NCI-H2196 (cell line): Measurements from ENCODE around the gene VSTM4.

Source experiments
- DNase-seq: peaks from one replicate; lab custom pipeline; 2025; ENCODE audit not compliant: unreplicated experiment; lab: John Stamatoyannopoulos, UW

Gene VSTM4

DNA sequence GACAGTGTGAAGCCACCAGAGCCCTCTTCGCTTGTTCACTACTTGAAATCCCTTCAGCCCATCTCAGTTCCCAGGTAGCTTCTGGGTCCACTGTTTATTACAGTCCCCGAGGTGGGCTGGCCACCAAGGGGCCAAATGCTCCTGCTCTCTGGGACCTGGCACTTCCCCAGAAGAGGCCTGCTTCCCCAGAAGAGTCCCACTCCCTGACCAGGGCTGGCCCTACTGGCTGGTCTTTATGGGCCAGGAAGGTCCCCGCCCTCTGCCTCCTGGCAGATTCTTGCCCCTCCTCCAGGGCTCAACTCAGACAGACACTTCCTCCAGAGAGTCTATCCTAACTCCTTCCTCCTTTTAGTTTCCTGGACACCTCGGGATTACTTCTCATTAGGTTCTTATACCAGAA, 105.0 kb downstream of the VSTM4 start:
- no peak for DNase-seq

DNA sequence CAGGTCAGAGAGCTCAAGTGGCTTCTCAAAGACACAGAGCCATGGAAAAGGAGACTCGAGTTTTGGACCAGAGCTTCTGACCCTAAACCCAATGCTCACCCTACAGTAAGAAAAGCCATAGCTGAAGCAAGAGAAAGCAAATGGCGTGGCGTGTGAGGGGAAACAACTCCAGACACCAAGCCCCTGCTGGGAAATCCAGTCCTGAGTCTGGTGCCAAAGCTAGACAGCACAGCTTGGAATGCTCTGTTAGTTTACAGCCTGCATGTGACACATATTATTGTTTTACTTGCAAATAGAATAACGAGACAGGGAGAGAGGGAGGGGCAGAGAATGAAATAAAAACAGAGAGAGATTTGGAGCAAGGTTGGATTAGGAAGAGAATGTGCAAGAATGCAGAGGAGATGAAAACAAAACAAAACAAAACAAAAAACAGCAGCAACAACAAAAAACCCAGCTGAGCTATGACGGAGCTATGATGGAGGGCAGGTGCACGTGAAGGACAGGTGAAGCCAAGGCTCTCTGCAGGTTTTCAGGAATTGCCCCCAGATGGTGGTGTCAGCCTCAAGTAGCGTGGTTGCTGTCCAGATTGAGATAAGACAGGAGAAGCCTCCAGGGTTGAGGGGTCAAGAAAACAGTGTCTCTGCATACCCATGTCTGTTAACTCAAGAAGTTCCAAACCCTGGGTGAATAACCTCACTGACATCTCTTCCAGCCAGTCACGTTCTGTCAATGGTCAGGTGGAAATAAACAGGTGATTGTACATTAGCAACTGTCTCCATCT, 105.9 kb downstream of the VSTM4 start:
- no peak for DNase-seq

DNA sequence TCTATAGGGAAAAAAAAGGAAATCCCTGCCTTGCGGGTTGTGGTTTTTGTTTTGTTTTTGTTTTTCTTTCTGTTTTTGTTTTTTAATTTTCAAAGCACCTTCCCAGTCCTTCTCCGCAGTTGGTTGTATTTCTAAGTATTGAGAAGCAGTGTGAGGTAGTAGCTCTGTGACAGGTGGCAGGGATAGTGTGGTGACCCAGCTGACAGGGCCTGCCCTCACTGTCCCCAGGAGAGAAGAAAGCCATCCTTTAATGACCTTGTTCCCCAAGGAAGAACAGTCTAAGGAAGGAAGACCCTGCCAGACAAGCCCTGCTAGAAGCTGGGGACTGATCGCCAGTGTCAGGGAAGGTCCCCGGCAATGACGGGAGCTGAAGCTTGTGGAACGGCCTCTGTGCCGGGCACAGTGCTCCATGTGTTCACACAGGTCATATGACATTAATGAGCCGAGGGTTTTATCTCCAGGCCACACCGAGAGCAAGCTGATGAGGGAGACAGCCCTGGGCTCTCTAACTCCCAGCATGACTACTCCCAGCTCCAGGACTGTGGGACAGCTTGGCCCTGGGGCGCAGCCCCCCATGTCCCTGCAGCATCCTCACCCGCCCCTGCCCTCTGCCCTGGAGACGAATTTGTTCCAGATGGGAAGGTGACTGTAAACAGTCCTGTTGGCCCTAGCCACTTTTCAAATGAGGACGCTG, 106.7 kb downstream of the VSTM4 start:
- no peak for DNase-seq

DNA sequence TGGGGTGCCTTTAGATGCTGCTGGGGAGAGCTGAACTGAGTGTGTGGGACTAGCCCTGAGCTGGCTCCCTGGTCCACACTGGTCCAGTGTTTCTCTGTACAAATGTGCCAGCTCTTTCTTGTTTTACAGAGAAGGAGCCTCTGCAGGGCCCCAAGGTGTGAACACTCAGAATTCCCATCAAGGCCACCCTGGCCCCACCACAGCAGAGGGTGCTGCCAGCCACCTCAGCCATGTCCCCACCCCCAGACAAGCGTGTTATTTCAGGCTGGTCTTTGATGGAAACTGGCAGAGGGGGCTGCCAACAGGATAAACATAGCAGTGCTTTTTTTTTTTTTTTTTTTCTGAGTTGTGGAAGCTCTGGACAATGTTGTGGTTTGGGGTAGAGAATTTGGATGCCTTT, 107.2 kb downstream of the VSTM4 start:
- DNase-seq = no peak

DNA sequence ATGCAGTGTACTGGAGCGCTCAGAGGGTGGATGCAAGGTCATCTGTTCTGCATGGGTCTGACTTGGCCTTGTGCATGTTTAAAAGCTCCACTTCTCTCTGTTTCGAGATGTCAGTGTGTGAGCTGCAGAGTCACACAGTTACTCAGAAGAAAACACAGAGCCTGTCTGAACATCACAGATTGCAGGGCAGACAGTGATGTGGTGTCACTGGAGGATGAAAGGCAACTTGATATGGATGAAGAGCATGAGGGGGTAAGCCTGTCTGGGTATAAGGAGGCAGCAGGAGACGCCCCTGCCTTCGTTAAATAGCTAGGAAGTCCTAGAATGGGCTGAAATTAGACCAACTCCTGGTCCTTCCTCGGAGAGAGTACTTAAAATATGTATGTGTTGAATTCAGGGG, 108.2 kb downstream of the VSTM4 start:
- DNase-seq = no peak

DNA sequence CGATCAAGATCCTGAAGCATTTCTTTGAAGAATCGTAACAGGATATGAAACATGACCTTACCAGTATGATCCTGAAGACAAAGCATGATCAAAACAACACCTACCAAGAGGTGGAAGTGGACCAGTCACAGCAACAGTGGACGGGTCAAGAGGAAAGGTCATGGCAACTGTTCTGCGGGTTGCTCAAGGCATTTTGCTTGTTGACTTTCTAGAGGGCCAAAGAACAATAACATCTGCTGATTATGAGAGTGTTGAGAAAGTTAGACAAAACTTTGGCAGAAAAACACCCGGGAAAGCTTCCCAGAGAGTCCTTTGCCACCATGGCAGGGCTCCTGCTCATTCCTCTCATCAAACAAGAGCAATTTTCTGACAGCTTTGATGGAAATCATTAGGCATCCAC, 110.1 kb downstream of the VSTM4 start:
- no peak for DNase-seq

DNA sequence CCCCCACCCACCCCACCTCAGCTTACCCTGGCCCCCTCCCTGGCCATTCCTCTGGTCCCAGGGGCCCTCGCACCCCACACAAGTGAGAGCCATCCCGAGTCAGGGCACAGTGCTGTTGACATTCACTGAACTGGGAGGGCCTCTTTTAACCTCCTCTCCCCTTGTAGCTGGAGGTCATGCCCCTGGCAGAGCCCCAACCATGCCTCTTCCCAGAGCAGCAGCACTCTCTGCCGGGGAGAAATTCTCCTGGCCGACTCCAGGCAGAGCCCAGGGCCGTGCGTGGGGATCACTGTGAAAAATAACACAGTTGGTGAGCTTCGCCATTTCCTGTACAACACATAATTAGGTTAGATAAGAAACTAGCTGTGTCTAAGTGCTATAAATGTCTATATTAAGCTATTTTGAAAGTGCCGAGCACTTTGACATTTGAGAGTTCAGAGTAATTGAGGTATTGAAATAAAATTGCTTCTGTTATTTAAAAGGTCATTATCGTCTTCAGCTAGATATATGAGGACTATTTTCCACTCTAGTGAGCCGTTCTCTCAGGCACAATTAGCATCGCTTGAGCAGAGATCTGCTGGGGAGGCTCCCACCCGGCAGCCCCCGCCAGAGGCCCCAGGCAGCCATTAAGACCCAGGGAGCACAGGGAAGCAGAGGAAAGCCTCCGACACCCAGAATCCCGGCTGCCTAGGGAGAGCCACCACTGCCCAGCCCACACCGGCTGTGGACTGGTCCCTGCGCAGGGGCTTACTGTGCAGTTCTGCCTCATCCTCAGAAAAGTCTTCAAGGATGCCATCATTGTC, 113.3 kb downstream of the VSTM4 start:
- DNase-seq = no peak

DNA sequence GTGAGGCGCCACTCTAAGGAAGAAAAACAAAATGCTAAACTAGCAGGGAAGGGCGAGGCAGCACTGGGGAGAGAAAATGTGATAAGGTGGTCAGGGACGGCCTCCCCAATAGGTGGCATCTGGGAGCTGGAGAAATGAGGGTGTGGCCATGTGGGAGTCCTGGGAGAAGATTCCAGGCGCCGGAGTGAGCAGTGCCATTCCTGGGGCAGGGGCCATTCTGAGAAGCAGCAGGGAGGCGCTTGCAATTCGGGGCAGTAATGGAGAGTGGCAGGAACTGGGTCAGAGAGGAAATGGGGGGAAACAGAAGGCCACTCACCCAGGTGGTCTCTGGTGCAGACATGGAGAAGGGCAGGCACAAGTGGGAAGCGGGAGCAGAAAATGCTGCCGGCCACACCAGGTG, 113.9 kb downstream of the VSTM4 start:
- DNase-seq = no peak

DNA sequence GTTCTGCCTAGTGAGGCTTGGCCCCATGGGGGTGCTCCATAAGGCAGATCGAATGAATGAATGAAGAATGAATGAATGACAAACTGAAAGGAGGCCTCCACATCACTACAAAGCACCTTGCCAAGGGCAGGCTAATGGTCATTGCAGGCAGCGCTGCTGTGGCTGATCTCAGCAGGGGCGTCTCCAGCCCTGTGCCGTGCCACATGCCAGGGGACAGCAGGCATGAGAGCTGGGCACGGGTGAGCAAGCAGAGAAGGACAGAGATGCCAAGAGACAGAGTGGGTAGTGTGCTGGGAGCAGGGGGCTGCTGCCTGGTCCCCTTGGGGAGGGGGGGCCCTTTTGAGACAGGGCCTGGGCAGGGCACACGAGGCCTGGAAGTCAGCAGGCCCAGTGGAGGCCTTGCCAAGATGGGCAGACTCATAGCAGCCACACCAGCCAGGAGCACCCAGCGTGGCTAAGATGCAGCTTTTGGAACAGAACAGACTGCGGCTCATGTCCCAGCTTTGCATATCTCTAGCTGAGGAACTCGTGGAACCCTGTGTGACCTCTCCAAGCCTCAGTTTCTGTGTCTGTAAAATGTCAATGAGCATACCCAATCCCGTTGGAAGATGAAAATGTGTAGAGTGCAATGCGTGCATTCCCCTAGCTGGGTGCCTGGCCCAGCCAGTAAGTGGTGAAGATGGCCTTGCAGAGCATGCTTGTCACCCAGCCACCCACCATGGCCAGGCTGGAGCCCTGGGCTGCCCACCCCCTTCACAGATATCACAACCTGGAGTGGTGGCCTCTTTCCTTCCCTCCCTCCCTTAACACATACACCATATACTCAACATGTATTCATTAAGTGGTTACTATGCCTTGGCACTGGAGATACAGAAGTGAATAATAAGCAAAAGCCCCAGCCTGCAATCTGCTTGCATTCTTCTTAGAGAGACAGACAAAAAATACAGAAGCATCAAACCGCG, 114.6 kb downstream of the VSTM4 start:
- DNase-seq = no peak

DNA sequence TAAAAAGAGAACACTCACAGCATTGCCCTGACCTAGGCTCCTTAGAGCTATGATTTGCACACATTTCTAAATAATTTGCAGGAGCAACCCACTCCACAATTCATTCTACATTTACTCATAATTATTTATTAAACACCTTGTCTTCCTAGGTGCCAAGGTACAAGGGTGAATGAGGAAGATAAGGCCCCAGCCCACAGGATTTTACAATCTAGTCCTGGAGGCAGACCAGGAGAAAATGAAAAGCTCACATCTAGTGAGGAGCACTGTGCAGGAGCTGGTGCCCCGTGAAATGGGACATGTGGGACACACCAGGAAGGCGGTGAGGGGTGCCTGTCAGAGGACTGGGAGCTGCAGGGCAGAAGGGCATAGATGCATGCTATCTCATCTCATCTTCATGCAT, 116.0 kb downstream of the VSTM4 start:
- DNase-seq = no peak

DNA sequence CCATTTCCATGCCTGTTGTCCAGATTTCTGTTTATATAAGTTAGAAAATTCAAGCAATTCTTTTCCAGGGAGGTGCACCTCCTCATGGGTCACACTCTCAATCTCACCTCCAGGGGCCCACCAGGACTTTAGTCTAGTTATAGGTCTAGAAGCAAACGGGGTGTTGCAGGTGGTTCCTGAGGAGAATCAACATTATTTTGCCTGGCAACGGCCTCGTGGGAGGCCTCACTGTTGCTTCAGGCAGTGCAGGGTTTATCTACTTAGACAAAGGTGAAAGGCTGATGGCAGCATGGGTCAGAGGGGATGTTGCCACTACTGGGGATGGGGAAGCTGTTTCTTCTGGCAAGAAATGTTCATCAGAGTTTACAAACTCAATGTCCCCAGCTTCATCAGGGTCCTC, 119.0 kb downstream of the VSTM4 start:
- DNase-seq = no peak

DNA sequence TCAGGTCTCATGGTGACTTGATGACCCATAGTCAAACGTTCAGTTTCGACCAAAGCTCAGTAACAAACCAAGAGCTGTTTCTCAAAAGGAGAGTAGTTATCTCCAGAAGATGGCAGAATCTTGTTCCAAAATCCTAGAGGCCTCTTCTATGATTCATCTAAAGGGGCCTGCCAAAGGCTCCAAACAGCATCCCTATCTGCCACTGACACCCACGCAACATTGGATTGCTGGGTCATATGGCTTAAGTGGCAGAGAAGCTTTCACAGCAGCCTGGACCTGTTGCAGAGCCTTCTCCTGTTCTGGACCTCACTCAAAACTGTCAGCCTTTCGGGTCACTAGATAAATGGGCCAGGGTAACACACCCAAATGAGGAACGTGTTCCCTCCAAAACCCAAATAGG, 121.7 kb downstream of the VSTM4 start:
- DNase-seq = no peak

DNA sequence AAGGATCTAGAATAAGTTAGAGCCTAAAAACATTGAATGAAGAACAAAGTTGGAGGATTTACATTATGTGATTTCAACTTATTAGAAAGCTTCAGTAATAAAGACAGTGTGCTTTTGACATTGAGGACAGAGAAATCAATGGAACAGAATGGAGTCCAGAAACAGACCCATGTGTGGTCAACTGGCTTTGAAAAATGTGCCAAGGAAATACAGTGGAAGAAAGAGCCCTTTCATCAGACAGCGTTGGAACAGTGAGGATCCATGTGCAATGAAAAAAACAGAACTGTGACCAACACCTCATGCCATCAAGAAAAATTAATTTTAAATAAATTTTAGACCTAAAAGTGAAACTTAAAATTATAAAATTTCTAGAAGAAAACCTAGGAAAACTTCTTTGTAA, 125.1 kb downstream of the VSTM4 start:
- no peak for DNase-seq

DNA sequence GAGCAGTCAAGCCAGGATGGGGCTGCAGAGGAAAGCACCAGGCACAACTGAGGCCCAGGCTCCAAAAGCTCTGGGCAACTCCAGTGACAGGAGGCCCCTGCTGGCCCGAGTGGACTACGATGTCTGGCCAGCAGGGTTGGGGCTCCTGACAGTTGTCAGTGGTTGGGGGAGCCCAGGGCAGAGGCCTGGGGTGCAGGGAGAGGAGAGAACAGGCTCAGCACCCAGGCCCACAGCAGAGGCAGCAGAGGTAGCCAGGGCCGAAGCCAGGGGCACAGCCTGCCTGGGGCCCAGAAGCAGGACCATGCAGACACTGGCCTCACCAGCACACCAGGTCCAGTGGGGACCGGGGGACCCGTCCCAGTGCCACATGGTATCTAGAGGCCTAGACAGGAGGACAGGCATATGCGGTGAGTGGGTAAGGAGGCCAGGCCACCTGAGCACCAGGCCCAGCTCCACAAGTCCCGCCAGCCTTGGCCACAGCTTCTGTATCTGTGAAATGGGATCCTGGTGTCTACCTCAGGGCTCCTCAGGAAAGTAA, 129.6 kb downstream of the VSTM4 start:
- DNase-seq = no peak

DNA sequence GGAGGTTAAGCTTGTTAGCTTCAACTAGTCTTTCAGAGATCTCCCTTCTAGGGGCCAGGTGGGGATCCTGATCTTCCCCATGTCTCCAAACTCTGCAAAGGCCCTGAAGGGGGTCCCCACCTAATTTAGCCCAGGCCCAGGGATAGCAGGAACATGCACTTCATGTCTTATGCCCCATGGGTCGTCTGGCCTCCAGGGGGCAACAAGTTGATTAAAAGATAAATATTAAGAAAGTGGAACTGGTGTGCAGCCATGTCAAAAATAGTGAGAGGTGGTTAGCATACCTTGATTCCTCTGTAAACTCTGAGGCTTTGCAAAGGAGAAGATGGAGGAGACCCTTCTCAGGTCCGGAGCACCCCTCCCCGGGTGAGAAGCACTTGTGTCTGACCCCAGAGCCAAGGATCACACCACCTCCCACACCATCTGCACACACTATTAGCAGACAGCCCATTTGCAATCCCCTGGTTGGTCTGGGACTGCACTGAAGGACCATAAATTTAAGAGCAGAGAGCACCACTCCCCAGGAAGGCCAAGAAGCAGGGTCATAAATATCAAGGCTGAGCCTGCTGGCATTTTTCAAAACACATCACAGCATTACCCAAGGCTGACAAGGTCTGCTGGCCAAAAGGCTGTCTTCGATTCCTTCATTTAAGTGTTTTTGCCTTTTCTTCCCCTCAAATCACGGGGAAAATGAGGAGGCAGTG, 131.5 kb downstream of the VSTM4 start:
- DNase-seq = no peak

DNA sequence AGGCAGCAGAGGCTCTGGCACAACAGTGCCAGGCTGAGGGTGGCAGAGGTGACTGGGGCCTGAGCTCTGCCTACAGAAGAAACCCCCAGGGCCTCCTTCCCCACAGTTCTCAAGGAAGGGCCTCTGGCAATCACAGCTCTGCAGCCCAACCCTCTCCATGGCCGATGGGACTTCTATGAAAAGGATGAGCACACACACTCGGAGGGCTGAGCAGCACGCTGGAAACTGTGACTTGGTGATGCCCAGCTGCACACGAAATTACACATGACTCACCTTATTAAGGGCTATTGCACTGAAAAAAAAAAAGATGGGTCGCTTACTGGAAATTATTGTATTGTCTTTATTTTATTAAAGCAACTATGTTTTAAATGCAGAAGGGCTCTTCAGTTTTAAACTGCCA, 132.7 kb downstream of the VSTM4 start:
- DNase-seq = no peak

DNA sequence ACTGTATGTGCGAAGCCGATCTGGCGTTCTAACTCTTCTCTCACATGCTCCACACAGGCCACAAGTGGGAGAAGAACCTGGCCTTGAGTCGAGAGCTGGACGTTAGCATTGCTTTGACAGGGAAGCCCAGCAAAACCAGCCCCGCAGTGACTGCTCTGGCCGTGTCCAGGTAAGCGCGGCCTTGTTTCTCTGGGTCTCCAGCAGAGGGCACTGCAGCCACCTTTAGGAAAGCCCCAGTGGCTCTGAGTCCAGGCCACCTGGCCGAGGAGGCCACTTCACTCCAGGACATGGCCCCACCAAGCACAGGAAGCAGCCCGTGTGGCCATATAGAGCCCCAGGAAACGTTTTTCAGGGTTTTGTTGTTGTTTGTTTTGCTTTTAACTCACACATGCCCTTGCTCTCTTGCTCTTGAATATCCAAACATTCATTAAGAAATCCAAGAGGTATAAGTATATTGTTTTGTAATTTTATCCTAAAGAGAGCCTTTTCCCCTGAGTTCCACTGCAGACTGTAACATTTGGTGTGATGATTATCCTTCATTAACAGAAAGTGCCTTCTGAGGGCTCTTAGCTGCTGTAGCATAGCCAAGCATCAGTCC, 133.9 kb downstream of the VSTM4 start:
- peak; percentile 1 for DNase-seq

DNA sequence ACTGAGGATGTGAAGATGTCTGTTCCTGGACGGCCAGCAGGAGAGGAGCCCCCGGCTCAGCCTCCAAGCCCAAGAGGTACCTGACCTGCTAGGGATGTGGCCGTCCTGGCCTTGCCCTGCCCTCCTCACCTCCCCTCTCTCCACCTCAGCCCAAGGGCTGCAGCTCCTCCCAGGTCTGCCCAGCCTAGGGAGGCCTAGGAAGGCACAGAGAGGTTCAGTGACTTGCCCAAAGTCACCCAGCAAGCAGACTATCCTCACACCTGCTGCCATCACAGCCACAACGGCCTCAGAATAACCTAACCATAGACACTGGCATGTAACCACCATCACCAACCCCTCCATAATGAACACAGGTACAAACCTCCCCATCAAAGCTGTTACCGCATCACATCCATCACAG, 137.0 kb downstream of the VSTM4 start:
- no peak for DNase-seq

DNA sequence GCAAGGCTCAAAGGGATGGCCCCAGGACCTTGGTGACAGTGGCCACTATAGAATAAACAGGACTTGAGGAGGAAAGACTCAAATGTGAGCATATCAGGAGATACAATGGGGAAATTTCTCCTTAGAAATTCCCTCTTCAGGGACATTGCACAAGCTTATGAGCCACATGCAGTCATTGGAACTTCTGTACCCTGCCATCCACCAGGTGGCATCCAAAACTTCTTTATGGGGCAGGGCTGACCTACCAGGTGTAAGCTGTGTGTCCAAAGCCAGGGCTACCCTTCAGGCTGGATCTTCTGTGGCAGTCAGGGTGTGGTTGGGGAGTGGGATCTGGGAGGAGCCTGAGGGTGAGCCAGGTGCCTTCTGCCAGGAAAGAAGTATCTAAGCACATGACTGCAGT, 139.1 kb downstream of the VSTM4 start:
- DNase-seq = no peak
